DND-41 (cell line): ENCODE measurements around the gene ZDHHC14.

ENCODE experiments used
- EZH2 ChIP-seq: IDR thresholded peaks from 3 replicates; pipeline ENCODE4 v1.6.1; 2012; ENCODE audit warnings: borderline replicate concordance, low read depth, mild to moderate bottlenecking, moderate library complexity, low read length, inconsistent platforms; ENCODE audit not compliant: severe bottlenecking
- TF ChIP-seq, protein P1 (sequence below): IDR thresholded peaks from 2 replicates; pipeline ENCODE4 v1.5.1; 2012; ENCODE audit warnings: borderline replicate concordance, low read length, moderate library complexity, mild to moderate bottlenecking; ENCODE audit not compliant: poor library complexity, severe bottlenecking; ENCODE audit errors: extremely low read depth

DNA sequence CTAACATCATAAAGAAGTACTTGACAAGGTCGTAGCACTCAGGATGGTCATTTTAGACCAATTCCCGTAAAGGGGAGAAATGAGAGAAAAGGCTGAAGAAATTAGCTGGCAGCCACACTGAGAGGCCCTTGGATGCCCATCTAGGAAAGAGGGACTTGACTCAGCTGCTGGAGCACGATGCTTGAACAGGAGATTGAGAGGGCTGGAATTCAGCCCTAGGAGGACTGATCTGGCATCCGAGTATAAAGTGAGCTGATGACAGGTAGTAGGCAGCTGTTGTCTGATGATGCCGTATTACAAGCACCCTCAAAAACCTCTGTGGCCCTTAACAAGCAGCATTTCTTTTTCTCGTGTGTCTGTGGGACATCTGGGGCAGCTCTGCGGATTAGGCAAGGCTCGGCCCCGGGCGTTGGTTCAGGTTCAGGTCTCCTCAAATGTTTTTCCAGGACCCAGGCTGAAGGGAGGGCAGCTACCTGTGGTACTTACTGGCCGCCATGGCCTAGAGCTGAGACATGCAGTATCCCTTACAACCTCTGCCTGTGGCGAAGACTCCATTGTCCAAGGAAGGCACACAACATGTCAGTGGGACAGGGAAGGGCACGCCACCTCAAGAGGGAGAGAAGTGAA lies 222.4 kb downstream of the ZDHHC14 start:
- TF ChIP-seq, protein P1, sequence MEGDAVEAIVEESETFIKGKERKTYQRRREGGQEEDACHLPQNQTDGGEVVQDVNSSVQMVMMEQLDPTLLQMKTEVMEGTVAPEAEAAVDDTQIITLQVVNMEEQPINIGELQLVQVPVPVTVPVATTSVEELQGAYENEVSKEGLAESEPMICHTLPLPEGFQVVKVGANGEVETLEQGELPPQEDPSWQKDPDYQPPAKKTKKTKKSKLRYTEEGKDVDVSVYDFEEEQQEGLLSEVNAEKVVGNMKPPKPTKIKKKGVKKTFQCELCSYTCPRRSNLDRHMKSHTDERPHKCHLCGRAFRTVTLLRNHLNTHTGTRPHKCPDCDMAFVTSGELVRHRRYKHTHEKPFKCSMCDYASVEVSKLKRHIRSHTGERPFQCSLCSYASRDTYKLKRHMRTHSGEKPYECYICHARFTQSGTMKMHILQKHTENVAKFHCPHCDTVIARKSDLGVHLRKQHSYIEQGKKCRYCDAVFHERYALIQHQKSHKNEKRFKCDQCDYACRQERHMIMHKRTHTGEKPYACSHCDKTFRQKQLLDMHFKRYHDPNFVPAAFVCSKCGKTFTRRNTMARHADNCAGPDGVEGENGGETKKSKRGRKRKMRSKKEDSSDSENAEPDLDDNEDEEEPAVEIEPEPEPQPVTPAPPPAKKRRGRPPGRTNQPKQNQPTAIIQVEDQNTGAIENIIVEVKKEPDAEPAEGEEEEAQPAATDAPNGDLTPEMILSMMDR: no peak
- no peak for TF ChIP-seq EZH2
